ENCODE results near the gene PODXL2. TPM values are rescaled to one million over a fixed set of nuclear protein-coding genes. Genes with fewer than 3 reads are reported as not detected.

PODXL2 gene
- total and polyA plus RNA-seq, 2 experiments from 2014 or later: 18.4 to 57.6 TPM

- TF ChIP-seq ZNF462 (CRISPR knock-in tag; IDR thresholded peaks at IDR 0.05) (no peak), JUNB (IDR thresholded peaks at IDR 0.05; ENCODE audit: unreplicated experiment) (no peak), STAT1 (IDR thresholded peaks at IDR 0.05; ENCODE audit: unreplicated experiment) (no peak), POLR2AphosphoS5 (IDR thresholded peaks at IDR 0.05; ENCODE audit: low read depth) (no peak)
Measured at GRCh38 chr3:127669541-127670228, 40.7 kb downstream of the PODXL2 start (continued).

GRCh38 chr3:127670229-127670559, 41.2 kb downstream of the PODXL2 start:
- H3K27ac Mint-ChIP-seq: no peak overlapping the region
- ATAC-seq (no peak), DNase-seq (ENCODE audit: low spot score) (no peak)
- H3K36me3 Mint-ChIP-seq (ENCODE audit: low read depth): peaks cover 17% of the 10 kb centered on the region
- H3K27me3 Mint-ChIP-seq (ENCODE audit: insufficient read depth, low read depth, poor library complexity): peaks cover 11% of the 10 kb centered on the region
- peaks cover 5% of the 10 kb centered on the region; the same call in 2 of the 3 replicates for H3K9me3 Mint-ChIP-seq
- H3K4me1 Mint-ChIP-seq: peaks cover 15% of the 10 kb centered on the region
- H3K4me3 Mint-ChIP-seq: no peak overlapping the region
- Histone ChIP-seq H3K4me3 (no peak overlapping the region), H2AFZ (no peak overlapping the region), H3K36me3 (ENCODE audit: insufficient read depth) (0 out of 2 replicates have a peak, but pooled peaks cover under 1% of the 10 kb centered on the region), H3K4me1 (ENCODE audit: insufficient read depth) (peaks cover 5% of the 10 kb centered on the region; the same call in 1 of the 2 replicates), H3K27me3 (ENCODE audit: insufficient read depth) (no peaks in the 10 kb centered on the region), H3K4me2 (no peak overlapping the region), H3K79me2 (replicated peaks; ENCODE audit: insufficient read depth) (no peaks in the 10 kb centered on the region), H3F3A (replicated peaks; ENCODE audit: low read depth) (no peaks in the 10 kb centered on the region), H3K27ac (ENCODE audit: low read depth) (no peak overlapping the region), H3K9me2 (ENCODE audit: insufficient read depth) (no peaks in the 10 kb centered on the region), H4K20me1 (replicated peaks; ENCODE audit: insufficient read depth) (no peaks in the 10 kb centered on the region)
- TF ChIP-seq, protein P1, sequence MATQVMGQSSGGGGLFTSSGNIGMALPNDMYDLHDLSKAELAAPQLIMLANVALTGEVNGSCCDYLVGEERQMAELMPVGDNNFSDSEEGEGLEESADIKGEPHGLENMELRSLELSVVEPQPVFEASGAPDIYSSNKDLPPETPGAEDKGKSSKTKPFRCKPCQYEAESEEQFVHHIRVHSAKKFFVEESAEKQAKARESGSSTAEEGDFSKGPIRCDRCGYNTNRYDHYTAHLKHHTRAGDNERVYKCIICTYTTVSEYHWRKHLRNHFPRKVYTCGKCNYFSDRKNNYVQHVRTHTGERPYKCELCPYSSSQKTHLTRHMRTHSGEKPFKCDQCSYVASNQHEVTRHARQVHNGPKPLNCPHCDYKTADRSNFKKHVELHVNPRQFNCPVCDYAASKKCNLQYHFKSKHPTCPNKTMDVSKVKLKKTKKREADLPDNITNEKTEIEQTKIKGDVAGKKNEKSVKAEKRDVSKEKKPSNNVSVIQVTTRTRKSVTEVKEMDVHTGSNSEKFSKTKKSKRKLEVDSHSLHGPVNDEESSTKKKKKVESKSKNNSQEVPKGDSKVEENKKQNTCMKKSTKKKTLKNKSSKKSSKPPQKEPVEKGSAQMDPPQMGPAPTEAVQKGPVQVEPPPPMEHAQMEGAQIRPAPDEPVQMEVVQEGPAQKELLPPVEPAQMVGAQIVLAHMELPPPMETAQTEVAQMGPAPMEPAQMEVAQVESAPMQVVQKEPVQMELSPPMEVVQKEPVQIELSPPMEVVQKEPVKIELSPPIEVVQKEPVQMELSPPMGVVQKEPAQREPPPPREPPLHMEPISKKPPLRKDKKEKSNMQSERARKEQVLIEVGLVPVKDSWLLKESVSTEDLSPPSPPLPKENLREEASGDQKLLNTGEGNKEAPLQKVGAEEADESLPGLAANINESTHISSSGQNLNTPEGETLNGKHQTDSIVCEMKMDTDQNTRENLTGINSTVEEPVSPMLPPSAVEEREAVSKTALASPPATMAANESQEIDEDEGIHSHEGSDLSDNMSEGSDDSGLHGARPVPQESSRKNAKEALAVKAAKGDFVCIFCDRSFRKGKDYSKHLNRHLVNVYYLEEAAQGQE (IDR thresholded peaks at IDR 0.05; ENCODE audit: unreplicated experiment): no peak
- no peak for TF ChIP-seq ZNF462 (CRISPR knock-in tag; IDR thresholded peaks at IDR 0.05)
